GM21825 (cell line): Measurements from ENCODE around the gene JAGN1.
A peak's percentile ranks its signal among the peaks of the same experiment; 100 is the strongest.
"Not testable (repeated sequence)": the region's sequence is repeated elsewhere in the genome, so short reads cannot be mapped to it uniquely, and the experiment has no call there.

Source experiments
- ATAC-seq: cut with Tn5 transposase; IDR thresholded peaks from one replicate; pipeline ENCODE4 v1.9.1; 2021; ENCODE audit warnings: mild to moderate bottlenecking, moderate library complexity; ENCODE audit not compliant: unreplicated experiment

JAGN1 gene

DNA sequence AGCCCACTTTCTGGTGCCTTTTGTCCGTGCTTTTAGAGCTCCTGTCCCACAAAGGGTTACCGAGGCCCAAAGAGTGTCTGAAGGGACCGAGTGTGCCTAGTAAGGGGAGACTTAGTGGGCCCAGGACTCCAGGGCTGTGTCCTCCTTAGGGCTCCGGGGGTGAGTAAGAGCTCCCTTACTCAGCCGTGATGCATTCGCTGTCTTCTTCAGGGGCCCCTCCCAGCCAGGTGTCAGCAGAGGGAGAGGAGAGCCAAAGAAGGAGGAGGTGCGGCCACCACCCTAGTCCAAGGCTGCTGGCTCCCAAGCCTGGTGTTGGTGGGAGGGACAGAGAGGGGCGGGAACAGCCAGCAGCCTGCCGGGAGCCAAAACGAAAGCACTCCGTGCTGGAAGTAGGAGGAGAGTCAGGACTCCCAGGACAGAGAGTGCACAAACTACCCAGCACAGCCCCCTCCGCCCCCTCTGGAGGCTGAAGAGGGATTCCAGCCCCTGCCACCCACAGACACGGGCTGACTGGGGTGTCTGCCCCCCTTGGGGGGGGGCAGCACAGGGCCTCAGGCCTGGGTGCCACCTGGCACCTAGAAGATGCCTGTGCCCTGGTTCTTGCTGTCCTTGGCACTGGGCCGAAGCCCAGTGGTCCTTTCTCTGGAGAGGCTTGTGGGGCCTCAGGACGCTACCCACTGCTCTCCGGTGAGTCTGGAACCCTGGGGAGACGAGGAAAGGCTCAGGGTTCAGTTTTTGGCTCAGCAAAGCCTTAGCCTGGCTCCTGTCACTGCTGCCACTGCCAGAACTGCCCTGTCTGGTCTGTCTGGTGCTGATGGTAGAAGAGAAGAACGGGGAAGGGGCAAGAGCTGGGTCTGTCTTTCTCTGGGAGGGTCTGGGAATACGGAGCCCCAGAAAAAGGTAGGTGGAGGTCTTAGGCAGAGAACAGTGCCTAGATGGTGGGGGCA lies 26.6 kb downstream of the JAGN1 start, which contains the start of gene IL17RC:
Gene IL17RC, plus strand, starts transcription at position 365 of the 947 bp plus-strand sequence. Its CDS starts 218 bp downstream, at position 583.
- ATAC-seq = no peak

- no peak for ATAC-seq
These were observed 27.4 kb downstream of the JAGN1 start for GRCh38 chr3:9917820-9918219.

DNA sequence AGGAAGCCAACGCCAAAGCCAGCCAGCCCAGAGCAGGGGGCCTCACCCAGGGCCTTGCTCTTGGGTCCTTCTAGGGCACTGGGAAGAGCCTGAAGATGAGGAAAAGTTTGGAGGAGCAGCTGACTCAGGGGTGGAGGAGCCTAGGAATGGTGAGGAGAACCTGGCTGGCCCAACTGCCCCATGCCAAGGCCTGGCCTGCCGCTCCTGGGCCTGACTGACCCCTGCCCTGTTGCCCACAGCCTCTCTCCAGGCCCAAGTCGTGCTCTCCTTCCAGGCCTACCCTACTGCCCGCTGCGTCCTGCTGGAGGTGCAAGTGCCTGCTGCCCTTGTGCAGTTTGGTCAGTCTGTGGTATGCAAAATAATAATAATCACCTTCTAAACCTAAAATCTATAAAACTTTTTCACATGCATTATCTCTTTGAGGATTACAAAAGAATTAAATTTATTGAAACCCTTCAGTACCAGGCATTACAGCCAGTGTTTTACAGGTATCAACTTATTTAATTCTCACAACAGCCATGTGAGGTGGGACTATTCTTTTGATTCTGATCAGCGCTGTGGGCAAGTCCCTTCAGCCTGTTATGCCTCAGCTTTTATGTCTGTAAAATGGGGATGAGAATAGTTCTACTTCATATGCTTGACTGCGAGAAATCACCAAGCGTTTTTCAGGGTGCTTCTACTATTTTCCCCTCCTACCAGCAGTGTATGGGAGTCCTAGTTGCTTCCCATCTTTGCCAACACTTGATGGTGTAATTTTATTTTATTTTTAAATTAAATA lies 28.0 kb downstream of the JAGN1 start:
- ATAC-seq = no peak

GRCh38 chr3:9928158-9928557 lies 37.7 kb downstream of the JAGN1 start:
- no peak for ATAC-seq

DNA sequence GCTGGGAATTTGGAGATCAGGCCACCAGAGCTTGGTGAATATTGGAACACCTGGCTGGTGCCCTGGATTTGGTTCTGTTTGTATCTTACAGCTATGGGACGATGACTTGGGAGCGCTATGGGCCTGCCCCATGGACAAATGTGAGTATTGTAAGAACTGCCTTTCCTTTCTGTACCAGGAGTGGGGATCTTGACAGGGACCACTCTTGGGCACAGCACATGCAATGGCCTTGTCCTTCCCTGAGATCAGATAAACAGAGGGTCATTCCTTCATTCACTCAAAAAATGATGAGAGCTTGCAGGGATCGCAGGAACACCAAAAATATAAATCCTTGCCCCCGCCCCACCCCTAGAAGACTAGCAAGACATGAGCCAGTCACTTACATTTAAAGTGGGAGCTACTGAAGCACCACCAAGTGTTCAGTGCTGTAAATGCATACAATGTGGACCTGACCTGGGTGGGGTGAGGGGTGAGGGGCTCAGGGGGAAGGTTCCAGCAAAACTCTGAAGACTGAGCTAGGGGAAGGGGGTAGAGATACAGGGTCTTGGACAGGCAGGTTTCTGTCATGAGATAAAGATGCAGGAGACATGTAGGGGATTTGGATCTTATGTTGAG lies 40.5 kb downstream of the JAGN1 start:
- ATAC-seq = no peak

DNA sequence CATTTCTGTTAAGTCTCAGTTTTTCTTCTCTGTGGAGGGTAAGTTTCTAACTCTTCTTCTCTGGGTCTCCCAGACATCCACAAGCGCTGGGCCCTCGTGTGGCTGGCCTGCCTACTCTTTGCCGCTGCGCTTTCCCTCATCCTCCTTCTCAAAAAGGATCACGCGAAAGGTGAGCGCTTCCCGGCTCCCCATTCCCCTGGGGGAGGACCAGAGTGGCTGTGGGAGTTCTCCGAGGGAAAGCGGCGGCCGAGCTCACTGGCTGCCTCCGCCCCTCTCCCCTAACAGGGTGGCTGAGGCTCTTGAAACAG lies 42.1 kb downstream of the JAGN1 start:
- ATAC-seq = no peak

- peak; percentile 61 for ATAC-seq
These were observed 42.6 kb downstream of the JAGN1 start for GRCh38 chr3:9932843-9933560.

GRCh38 chr3:9933561-9934234 lies 43.3 kb downstream of the JAGN1 start, which contains the start of gene CRELD1:
CRELD1 (plus strand) TSS chr3:9933834; CDS start chr3:9934439, 605 bp downstream.
- peak; percentile 87 for ATAC-seq

DNA sequence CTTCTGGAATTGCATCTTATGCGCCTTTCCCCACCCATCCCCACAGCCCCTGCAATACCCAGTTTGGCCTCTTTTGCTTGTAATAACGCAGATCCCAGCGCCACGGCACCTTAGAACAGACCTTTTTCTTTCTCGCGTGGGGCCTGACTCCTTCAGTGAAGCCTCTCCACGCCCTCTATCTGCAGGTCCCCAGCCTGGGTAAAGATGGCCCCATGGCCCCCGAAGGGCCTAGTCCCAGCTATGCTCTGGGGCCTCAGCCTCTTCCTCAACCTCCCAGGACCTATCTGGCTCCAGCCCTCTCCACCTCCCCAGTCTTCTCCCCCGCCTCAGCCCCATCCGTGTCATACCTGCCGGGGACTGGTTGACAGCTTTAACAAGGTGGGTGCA lies 43.8 kb downstream of the JAGN1 start:
- no peak for ATAC-seq

DNA sequence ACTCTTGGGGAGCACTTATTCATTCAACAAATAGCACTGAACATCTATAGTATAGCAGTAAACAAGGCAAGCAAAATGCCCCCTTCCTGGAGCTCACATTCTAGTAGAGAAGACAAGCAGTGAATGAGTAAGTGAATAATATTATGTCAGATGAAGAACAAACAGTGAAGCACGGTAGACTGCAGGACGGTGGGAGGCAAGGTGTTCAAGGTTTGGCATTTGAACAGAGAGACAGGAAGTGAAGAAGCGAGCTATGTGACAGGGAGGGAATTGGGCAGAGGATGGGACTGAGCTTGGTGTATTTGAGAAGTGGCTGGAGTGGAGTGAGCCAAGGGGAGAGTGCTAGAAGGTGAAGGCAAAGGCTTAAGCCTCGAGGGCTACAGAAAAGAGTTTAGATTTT lies 44.6 kb downstream of the JAGN1 start:
- no peak for ATAC-seq

DNA sequence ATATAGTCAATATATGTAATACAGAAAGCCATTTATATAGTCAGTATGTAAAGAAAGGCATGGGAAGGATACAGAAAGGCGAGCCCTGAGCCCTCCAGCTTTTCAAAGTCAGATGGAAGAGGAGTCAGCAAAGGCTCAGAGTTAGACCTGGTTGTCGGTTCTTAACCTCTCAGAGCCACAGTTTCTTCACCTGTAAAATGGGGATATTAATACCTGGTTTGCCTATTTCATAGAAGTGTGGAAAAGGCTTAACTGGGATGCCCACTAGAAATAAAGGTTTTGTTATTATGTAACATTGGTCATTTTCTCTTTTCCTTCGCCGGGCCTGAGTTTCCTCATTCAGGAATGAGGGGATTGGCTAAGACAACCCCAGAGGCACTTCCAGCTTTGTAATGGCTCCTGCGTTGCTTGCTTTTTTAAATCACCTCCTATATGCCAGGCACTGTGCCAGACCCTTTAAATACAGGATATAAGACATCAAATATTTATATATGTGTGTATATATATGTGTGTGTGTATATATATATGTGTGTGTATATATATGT lies 45.6 kb downstream of the JAGN1 start:
- ATAC-seq = no peak

GRCh38 chr3:9937486-9938238 lies 47.3 kb downstream of the JAGN1 start:
- no peak for ATAC-seq

DNA sequence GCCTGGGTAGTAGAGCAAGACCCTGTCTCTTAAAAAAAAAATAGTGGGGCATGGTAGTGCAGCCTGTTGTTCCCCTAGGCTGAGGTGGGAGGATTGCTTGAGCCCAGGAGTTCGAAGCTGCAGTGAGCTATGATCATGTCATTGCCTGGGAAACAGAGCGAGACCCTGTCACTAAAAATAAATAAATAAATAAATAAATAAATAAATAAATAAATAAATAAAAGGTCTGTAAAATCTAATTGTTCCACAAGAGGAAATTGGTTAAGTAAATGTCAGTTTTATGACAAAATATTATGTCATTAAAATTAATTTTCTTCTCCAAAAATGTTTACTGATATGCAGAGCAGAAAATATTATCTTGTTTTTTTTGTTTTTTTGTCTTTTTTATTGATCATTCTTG lies 48.6 kb downstream of the JAGN1 start:
- ATAC-seq = no peak

DNA sequence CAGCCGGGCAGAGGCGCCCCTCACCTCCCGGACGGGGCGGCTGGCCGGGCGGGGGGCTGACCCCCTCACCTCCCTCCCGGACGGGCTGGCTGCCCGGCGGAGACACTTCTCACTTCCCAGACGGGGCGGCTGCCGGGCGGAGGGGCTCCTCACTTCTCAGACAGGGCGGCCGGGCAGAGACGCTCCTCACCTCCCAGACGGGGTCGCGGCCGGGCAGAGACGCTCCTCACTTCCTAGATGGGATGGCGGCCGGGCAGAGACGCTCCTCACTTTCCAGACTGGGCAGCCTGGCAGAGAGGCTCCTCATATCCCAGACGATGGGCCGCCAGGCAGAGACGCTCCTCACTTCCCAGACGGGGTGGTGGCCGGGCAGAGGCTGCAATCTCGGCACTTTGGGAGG lies 49.5 kb downstream of the JAGN1 start:
- ATAC-seq = not testable (repeated sequence)

GRCh38 chr3:9940746-9941145 lies 50.3 kb downstream of the JAGN1 start:
- ATAC-seq = no peak

DNA sequence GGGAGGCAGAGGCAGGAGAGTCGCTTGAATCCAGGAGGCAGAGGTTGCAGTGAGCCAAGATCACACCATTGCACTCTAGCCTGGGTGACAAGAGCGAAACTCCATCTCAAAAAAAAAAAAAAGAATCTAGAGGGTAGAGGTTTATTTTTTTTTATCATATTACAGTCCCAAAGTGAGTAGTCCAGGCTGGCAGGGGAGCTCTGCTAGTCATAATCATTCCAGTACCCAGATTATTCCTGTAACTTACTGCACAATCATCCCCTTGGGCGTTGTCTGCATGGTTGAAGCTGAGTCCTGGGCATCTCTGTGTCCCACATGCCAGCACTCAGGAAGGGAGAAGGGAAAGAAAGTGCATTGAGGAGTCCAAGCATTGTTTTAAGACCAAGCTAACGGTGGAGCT lies 51.8 kb downstream of the JAGN1 start:
- no peak for ATAC-seq

- no peak for ATAC-seq
These were observed 52.7 kb downstream of the JAGN1 start for GRCh38 chr3:9942934-9943690.
